Lower lobe of right lung (tissue), 2 donors: ENCODE data around the gene SLC38A11. TPM values are rescaled to one million over a fixed set of nuclear protein-coding genes. Genes with fewer than 3 reads are reported as not detected.

Experiments used
- ATAC-seq, 2 donors: fragments of 200-7000 bp; cut with Tn5 transposase; one replicate each; pipeline ENCODE4 v1.9.1; 2020 to 2022; ENCODE audit warnings: mild to moderate bottlenecking in 2 of 2, moderate library complexity in 2 of 2
- DNase-seq: peaks from one replicate; pipeline ENCODE4 v3.0.0-alpha.2; 2020
- H3K27ac ChIP-seq: fragments of 200-600 bp; one replicate; pipeline ENCODE4 v1.8.0; 2022
- H3K27me3 ChIP-seq: fragments of 200-600 bp; one replicate; pipeline ENCODE4 v1.8.0; 2022; ENCODE audit warnings: low read depth
- H3K36me3 ChIP-seq: fragments of 200-600 bp; one replicate; pipeline ENCODE4 v1.8.0; 2022; ENCODE audit warnings: mild to moderate bottlenecking
- H3K4me1 ChIP-seq: fragments of 200-600 bp; one replicate; pipeline ENCODE4 v1.8.0; 2022
- H3K4me3 ChIP-seq: fragments of 200-600 bp; one replicate; pipeline ENCODE4 v1.8.0; 2022; ENCODE audit warnings: mild to moderate bottlenecking
- H3K9me3 ChIP-seq: fragments of 200-600 bp; one replicate; pipeline ENCODE4 v1.8.0; 2022
- intact Hi-C: fragments of 100-400 bp; cut with DNase I; formaldehyde crosslinking; loops from one replicate; pipeline ENCODE4 v1.11.0; 2022
- total RNA-seq: library from RNA; stranded (reverse); fragmentation: NEBNext Ultra II Directional; extraction: Animal tissue kit (Norgen Biotek cat#: 25700); gene quantifications from one replicate; pipeline ENCODE4 v1.2.1, GENCODE V29; 2021
- TF ChIP-seq, protein P1 (sequence below): fragments of 200-600 bp; IDR thresholded peaks from one replicate; pipeline ENCODE4 v1.8.0; 2022; ENCODE audit warnings: antibody characterized with exemption, mild to moderate bottlenecking
- donor health status: DM: no; HTN: yes; CAD: no; lungs with severe emphysema.

SLC38A11 gene
- total RNA-seq, 1 donor from 2014 or later = 0.44 TPM

DNA sequence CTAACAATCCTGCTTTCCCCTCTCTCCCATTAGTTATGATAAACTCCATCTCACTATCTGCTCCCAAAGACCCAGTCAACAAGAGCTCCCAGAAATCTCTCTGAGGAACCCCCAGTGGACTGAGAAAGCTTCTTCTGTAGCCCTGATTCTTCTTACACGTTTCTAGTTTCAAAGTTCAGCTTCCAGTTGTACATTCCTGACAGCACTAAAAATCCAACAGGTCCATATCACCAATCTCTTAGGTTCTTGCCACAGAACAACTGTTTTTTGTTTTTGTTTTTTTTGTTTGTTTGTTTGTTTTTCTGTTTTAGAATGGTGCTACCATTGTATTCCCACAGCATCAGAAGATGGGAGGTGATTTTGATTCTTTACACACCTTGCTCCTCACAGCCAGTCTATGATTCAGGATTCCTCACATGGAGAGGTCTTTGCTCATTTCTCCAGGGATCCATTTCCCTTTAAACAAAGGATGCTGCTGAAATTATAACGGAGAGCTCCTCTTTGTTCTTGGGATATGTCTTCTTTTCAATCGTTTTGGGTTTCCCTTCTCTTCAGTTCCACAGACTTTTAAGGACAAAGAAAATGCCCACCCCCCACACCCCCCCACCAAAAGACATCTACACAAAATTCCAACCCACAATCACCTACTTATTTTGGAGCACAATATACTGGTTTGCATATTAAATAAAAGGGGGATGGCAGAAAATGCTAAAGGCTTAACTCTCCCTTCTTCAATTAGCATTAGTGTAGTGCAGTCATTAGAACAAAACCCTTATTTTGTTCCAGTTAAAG lies 57.7 kb downstream of the SLC38A11 start:
- ATAC-seq (no peak), DNase-seq (no peak)
- Histone ChIP-seq H3K4me1 (peaks cover 7% of the 10 kb centered on the region), H3K9me3 (no peaks in the 10 kb centered on the region), H3K36me3 (no peaks in the 10 kb centered on the region), H3K4me3 (no peak overlapping the region), H3K27me3 (no peaks in the 10 kb centered on the region), H3K27ac (peak overlapping the region; percentile 2)
- TF ChIP-seq, protein P1, sequence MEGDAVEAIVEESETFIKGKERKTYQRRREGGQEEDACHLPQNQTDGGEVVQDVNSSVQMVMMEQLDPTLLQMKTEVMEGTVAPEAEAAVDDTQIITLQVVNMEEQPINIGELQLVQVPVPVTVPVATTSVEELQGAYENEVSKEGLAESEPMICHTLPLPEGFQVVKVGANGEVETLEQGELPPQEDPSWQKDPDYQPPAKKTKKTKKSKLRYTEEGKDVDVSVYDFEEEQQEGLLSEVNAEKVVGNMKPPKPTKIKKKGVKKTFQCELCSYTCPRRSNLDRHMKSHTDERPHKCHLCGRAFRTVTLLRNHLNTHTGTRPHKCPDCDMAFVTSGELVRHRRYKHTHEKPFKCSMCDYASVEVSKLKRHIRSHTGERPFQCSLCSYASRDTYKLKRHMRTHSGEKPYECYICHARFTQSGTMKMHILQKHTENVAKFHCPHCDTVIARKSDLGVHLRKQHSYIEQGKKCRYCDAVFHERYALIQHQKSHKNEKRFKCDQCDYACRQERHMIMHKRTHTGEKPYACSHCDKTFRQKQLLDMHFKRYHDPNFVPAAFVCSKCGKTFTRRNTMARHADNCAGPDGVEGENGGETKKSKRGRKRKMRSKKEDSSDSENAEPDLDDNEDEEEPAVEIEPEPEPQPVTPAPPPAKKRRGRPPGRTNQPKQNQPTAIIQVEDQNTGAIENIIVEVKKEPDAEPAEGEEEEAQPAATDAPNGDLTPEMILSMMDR = no peak
- intact Hi-C loops = no loop called here

DNA sequence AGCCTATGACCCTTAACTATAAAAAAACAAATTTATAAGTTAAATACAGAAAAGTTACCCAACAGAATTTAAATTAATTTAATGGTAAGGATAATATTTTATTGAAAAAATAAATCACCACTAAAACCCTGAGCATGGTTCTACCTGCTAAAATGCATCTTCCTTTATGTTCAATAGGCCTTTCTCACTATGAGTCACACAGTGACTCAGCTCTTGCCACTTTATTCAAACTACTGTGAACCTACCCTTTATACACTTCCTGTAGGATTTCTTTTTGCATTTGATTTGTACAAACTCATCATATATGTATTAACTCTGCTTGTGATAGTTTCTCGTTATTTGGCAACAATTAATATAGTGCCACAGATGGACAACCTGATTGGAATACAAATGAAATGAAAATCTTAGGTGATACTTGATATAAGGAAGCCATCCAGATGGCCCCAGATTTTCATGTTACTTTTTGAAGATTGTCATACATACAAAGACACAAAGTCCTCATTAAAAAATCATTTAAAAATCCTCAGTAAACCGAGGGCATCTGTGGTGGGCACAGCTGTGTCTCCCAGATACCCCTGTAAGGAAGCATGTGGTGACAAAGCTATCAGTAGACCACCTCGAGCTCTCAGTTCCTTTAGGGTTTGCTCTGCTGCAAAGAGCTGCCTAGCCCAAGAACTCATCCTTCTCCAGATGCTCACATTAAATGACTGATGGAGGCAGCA lies 58.5 kb downstream of the SLC38A11 start:
- Histone ChIP-seq H3K36me3 (no peaks in the 10 kb centered on the region), H3K27me3 (no peaks in the 10 kb centered on the region), H3K27ac (no peak overlapping the region), H3K9me3 (no peaks in the 10 kb centered on the region), H3K4me3 (no peak overlapping the region), H3K4me1 (peaks cover 7% of the 10 kb centered on the region)
- TF ChIP-seq, protein P1 = no peak
- DNase-seq = no peak
- ATAC-seq = peak in 1 of 2 donors; percentile 60
- intact Hi-C loops = no loop called here

DNA sequence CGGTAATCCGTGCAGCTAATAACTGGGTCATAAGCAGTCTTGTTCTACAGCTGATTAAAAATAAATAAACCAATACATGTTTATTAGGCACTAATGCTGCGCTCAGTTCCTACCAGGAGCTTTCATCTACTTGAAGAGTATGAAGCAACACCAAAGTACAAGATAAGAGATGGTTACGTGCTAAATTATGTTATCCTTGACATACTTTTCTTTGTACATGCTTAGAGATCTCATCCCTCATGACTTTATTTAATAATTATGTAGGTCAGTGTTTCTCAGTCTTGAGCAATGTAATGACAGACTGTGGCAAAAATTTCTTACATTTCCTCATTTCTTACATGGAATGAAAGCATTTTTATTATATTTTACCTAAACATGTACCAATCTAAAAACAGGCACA lies 59.1 kb downstream of the SLC38A11 start:
- no peak overlapping the region for H3K4me3 ChIP-seq
- intact Hi-C loops = no loop called here
- peaks cover 7% of the 10 kb centered on the region for H3K4me1 ChIP-seq
- H3K27ac ChIP-seq = no peak overlapping the region
- TF ChIP-seq, protein P1 = no peak
- DNase-seq (no peak), ATAC-seq (peak in 1 of 2 donors; percentile 45)
- no peaks in the 10 kb centered on the region for H3K36me3 ChIP-seq
- H3K27me3 ChIP-seq = no peaks in the 10 kb centered on the region
- H3K9me3 ChIP-seq = no peaks in the 10 kb centered on the region

DNA sequence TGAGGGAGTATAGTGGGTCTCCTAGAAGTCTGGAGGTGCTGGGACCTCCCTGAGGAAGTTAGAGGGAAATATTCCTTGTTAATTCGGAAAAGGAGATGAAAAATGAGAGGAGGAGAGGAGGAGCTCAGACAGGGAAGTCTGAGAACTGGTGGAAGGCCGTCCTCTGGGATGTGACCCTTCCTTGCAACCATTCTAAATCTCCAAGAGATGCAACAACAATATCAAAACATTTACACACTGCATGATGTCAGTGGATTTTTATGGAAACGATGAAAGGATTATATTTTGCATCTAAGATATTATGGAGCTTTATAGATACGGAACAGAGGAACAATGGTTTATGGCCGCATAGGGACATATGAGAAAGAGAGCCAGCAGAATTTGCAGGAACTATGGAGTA lies 63.9 kb downstream of the SLC38A11 start:
- H3K27ac ChIP-seq = no peak overlapping the region
- DNase-seq = no peak

DNA sequence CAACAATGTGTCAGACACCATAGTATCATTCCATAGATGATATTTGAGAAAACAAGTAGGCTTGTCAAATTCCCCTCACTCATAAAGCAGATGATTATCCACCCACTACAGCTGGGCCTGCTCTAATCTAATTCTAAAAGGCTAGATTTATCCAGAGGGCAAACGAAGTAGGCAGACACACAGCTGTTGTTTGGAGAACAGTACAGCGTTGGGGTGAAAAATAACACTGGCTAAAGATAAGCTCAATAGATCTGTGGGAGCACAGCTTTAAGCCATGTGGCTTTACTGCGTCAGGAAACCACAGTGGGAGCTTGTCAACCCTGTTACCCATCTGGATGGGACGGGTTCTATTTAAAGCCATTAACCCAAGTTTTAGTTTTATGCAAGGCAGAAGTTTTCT lies 64.8 kb downstream of the SLC38A11 start:
- no peak for ATAC-seq
- Histone ChIP-seq H3K27me3 (no peaks in the 10 kb centered on the region), H3K4me1 (no peaks in the 10 kb centered on the region), H3K4me3 (no peak overlapping the region), H3K36me3 (no peaks in the 10 kb centered on the region), H3K27ac (no peak overlapping the region), H3K9me3 (no peaks in the 10 kb centered on the region)
- DNase-seq = no peak
- intact Hi-C loops = no loop called here
- TF ChIP-seq, protein P1 = no peak

More for the DNA sequence above, 63.9 kb downstream of the SLC38A11 start:
- Histone ChIP-seq H3K27me3 (no peaks in the 10 kb centered on the region), H3K4me1 (no peaks in the 10 kb centered on the region), H3K9me3 (no peaks in the 10 kb centered on the region), H3K4me3 (no peak overlapping the region), H3K36me3 (no peaks in the 10 kb centered on the region)
- TF ChIP-seq, protein P1 = no peak
- intact Hi-C loops = no loop called here
- no peak for ATAC-seq
